Panc1 (cell line): ENCODE results near the gene BEGAIN. TPM values are rescaled to one million over a fixed set of nuclear protein-coding genes. Genes with fewer than 3 reads are reported as not detected.

Experiments
- ATAC-seq: fragments of 200-7000 bp; cut with Tn5 transposase; 2 replicates; pipeline ENCODE4 v1.9.1; 2020; ENCODE audit warnings: mild to moderate bottlenecking, moderate library complexity
- BruUV-seq: library from RNA; stranded (reverse); fragments of 400-500 nt; replicated peaks from 2 replicates; lab custom pipeline; 2021; lab: Mats Ljungman, UMichigan
- CTCF ChIA-PET: fragments of 300-600 bp; sonication (Branson Sonifier 250); formaldehyde crosslinking; loops from one replicate; lab custom pipeline; 2022; ENCODE audit warnings: antibody characterized with exemption; lab: Charles Lee
- POLR2A ChIA-PET: fragments of 300-600 bp; sonication (Branson Sonifier 250); formaldehyde crosslinking; loops from one replicate; lab custom pipeline; 2022; ENCODE audit warnings: antibody characterized with exemption; lab: Charles Lee
- DNase-seq: peaks from one replicate; pipeline ENCODE4 v3.0.0-alpha.2; 2010; ENCODE audit warnings: low read depth, low spot score
- H3K27ac ChIP-seq: 2 replicates; pipeline ENCODE4 v1.5.1; 2011; ENCODE audit warnings: mild to moderate bottlenecking, low read length, inconsistent platforms
- H3K27me3 ChIP-seq: fragments of 200-500 bp; sonication (Bioruptor generic); 2 replicates; pipeline ENCODE4 v1.6.0; 2014; ENCODE audit warnings: low read length, inconsistent platforms; ENCODE audit not compliant: control insufficient read depth, insufficient read depth
- H3K36me3 ChIP-seq: fragments of 200-500 bp; sonication (Bioruptor generic); 2 replicates; pipeline ENCODE4 v1.5.1; 2014; ENCODE audit warnings: inconsistent platforms, mild to moderate bottlenecking, low read length, moderate library complexity; ENCODE audit not compliant: control insufficient read depth, insufficient read depth
- H3K4me1 ChIP-seq: 2 replicates; pipeline ENCODE4 v1.5.1; 2011; ENCODE audit warnings: inconsistent platforms, mild to moderate bottlenecking, low read length, moderate library complexity; ENCODE audit not compliant: control insufficient read depth, insufficient read depth
- H3K4me3 ChIP-seq, 2 experiments: 2 replicates each; pipeline ENCODE4 v1.5.1; 2011 to 2012; ENCODE audit warnings: low read depth in 2 of 2, low read length in 2 of 2, mild to moderate bottlenecking in 2 of 2, inconsistent platforms in 1 of 2, moderate library complexity in 1 of 2
- H3K9me3 ChIP-seq: fragments of 200-500 bp; sonication (Bioruptor generic); 2 replicates; pipeline ENCODE4 v1.5.1; 2014; ENCODE audit warnings: low read depth, mild to moderate bottlenecking, inconsistent platforms, low read length, moderate library complexity; ENCODE audit not compliant: control insufficient read depth, insufficient read depth
- CTCF ChIP-seq: fragments of 450-650 bp; IDR thresholded peaks from 2 replicates; pipeline ENCODE4 v1.5.1; 2017; ENCODE audit warnings: mild to moderate bottlenecking
- POLR2AphosphoS5 ChIP-seq: IDR thresholded peaks from 2 replicates; pipeline ENCODE4 v1.6.1; 2012; ENCODE audit warnings: mild to moderate bottlenecking, low read depth, low read length, moderate library complexity
- SIN3A ChIP-seq: IDR thresholded peaks from 2 replicates; pipeline ENCODE4 v1.6.1; 2012; ENCODE audit warnings: low read depth, mild to moderate bottlenecking, low read length, moderate library complexity, borderline replicate concordance; ENCODE audit not compliant: insufficient read depth
- TCF7L2 ChIP-seq: IDR thresholded peaks from 2 replicates; pipeline ENCODE4 v1.6.1; 2011; ENCODE audit warnings: mild to moderate bottlenecking, low read depth, low read length, inconsistent platforms
- in situ Hi-C: cut with HindIII; loops from 2 replicates; pipeline ENCODE4 v1.10.0; 2016; ENCODE audit warnings: low sequenced_read_pairs, low pct_unique_long_range_greater_than_20kb
- intact Hi-C: fragments of 100-400 bp; cut with micrococcal nuclease; formaldehyde crosslinking; loops from one replicate; pipeline ENCODE4 v1.10.0; 2022; ENCODE audit not compliant: unreplicated experiment
- total RNA-seq: library from RNA; stranded (reverse); gene quantifications from one replicate; pipeline ENCODE4 v1.2.1, GENCODE V29; 2021; ENCODE audit not compliant: unreplicated experiment
- TF ChIP-seq, protein P1 (sequence below), 2 experiments: IDR thresholded peaks; 2 replicates each; pipeline ENCODE4 v1.6.1; 2011 to 2012; ENCODE audit warnings: low read depth in 2 of 2, control low read depth in 1 of 2, low read length in 1 of 2, mild to moderate bottlenecking in 1 of 2, moderate library complexity in 1 of 2; ENCODE audit not compliant: insufficient read depth in 1 of 2

The BEGAIN gene
- total RNA-seq, 1 experiment from 2014 or later = 26.5 TPM

DNA sequence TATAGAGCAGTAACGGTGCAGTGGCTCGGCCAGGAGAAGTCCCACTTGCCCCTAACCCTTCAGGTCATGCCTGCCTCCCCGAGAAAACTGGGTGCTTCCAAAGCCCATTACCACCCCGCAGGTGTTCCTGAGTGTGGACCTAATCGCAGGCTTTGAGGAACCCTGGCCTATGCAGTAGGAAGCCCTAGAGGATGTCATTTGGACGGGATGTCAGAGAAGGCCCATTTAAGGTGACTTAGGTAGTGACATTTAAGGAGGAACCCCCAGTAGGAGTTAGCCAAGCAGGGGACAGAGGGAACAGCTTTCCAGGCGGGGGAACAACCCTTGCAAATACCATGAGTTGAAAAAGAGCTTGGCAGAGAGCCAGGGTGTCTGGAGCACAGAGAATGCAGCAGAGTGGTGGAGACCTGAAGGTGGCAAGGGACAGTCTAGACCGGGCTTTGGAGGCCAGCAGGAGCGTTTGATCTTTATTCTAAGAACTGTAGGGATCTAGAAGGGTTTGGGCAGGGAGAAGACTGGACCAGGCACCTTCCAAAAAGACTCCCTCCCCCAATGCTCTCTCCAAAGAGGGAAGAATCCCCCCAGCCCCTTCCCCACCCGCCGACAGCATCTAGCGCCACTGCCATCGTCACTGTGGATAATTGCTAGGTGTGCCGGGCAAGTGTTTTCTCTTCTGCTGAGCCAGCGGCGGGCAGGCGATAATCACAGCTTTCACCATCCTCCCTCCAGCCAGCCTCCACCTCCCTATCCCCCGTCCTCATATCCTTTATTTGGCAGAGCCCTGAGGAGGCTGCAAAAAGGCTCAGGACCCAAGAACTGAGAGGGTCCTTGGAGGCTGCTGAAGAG is 33.3 kb upstream of the BEGAIN start:
- Histone ChIP-seq H3K4me1 (no peaks in the 10 kb centered on the region; the same call in 1 of the 2 replicates), H3K36me3 (no peaks in the 10 kb centered on the region), H3K27ac (no peak overlapping the region), H3K27me3 (no peaks in the 10 kb centered on the region), H3K9me3 (no peaks in the 10 kb centered on the region), H3K4me3 (no peak overlapping the region)
- ATAC-seq (no peak), DNase-seq (no peak)
- intact Hi-C loops (no loop called here), in situ Hi-C loops (no loop called here)
- TF ChIP-seq, protein P1, sequence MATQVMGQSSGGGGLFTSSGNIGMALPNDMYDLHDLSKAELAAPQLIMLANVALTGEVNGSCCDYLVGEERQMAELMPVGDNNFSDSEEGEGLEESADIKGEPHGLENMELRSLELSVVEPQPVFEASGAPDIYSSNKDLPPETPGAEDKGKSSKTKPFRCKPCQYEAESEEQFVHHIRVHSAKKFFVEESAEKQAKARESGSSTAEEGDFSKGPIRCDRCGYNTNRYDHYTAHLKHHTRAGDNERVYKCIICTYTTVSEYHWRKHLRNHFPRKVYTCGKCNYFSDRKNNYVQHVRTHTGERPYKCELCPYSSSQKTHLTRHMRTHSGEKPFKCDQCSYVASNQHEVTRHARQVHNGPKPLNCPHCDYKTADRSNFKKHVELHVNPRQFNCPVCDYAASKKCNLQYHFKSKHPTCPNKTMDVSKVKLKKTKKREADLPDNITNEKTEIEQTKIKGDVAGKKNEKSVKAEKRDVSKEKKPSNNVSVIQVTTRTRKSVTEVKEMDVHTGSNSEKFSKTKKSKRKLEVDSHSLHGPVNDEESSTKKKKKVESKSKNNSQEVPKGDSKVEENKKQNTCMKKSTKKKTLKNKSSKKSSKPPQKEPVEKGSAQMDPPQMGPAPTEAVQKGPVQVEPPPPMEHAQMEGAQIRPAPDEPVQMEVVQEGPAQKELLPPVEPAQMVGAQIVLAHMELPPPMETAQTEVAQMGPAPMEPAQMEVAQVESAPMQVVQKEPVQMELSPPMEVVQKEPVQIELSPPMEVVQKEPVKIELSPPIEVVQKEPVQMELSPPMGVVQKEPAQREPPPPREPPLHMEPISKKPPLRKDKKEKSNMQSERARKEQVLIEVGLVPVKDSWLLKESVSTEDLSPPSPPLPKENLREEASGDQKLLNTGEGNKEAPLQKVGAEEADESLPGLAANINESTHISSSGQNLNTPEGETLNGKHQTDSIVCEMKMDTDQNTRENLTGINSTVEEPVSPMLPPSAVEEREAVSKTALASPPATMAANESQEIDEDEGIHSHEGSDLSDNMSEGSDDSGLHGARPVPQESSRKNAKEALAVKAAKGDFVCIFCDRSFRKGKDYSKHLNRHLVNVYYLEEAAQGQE (IDR thresholded peaks at IDR 0.05; ENCODE audit: insufficient read depth in 1 of 2, low read depth in 2 of 2, low read length in 1 of 2) = no peak
- TF ChIP-seq SIN3A = no peak
- no peak for TF ChIP-seq CTCF
- no peak for TF ChIP-seq POLR2AphosphoS5
- TF ChIP-seq TCF7L2 = no peak
- POLR2A ChIA-PET = no interaction called here
- no TSS peak for BruUV-seq
- CTCF ChIA-PET = no interaction called here

- H3K4me1 ChIP-seq = no peaks in the 10 kb centered on the region; the same call in 1 of the 2 replicates
- POLR2A ChIA-PET = no interaction called here
- no peaks in the 10 kb centered on the region for H3K27me3 ChIP-seq
- TF ChIP-seq CTCF (no peak), TCF7L2 (no peak), POLR2AphosphoS5 (no peak), SIN3A (no peak)
- TF ChIP-seq, protein P1 (IDR thresholded peaks at IDR 0.05; ENCODE audit: insufficient read depth in 1 of 2, low read depth in 2 of 2, low read length in 1 of 2) = no peak
- no TSS peak for BruUV-seq
- H3K36me3 ChIP-seq = no peaks in the 10 kb centered on the region
- intact Hi-C loops = no loop called here
- no peak overlapping the region for H3K4me3 ChIP-seq
- H3K27ac ChIP-seq = no peak overlapping the region
- H3K9me3 ChIP-seq = no peaks in the 10 kb centered on the region
- no peak for ATAC-seq
- CTCF ChIA-PET = no interaction called here
- in situ Hi-C loops = no loop called here
- DNase-seq = no peak
Observed at GRCh38 chr14:100619396-100620254, 32.4 kb upstream of the BEGAIN start.
